ENCODE results near the gene CFAP410. TPM values are rescaled to one million over a fixed set of nuclear protein-coding genes. Genes with fewer than 3 reads are reported as not detected.

The CFAP410 gene
- total RNA-seq, 1 experiment from 2014 or later = 19.3 TPM

DNA sequence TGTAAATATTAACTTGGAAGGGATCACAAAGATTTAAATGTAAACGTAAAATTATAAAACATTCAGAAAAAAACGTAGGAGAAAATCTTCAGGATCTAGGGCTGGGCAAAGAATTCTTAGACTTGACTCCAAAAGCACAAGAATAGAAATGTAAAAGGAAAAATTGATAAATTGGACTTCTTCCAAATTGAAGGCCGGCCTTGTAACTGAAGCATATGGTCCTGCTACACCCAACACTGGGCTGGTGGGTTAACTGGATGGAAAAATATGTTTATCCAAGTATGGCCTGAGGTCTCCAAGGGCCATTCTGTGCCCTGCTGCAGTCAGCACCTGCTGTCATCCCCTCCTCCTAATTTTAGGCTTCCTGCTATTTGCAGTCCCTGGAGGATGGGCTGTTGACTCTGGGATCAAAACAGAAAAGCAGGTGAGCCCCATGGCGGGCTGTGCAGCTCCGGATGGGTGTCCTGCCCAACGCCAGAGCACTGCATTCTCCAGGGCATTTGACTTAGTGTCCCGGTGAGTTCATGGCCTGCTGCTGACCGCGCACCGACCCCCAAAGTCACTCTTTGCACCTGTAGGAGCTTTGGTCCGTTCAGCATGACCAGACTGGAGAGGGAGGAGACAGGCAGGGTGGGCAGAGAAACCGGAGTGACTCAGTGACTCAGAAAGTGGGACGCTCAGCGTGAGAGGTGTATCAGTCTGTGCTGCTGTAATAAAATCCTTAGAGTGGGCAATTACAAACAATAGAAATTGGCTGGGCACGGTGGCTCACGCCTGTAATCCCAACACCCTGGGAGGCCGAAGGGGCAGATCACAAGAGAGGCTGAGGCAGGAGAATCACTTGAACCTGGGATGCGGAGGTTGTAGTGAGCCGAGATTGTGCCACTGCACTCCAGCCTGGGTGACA lies 59.6 kb downstream of the CFAP410 start:
- H3K36me3 Mint-ChIP-seq = no peaks in the 10 kb centered on the region
- TF ChIP-seq ZNF396 (CRISPR knock-in tag; IDR thresholded peaks at IDR 0.05; ENCODE audit: borderline replicate concordance) (no peak), GABPB1 (CRISPR knock-in tag; IDR thresholded peaks at IDR 0.05) (no peak), ZNF232 (CRISPR knock-in tag; IDR thresholded peaks at IDR 0.05) (no peak), SOX15 (CRISPR knock-in tag; IDR thresholded peaks at IDR 0.05) (no peak), PRRX2 (CRISPR knock-in tag; IDR thresholded peaks at IDR 0.05) (no peak), ZNF138 (CRISPR knock-in tag; conservative IDR thresholded peaks at IDR 0.05) (no peak)
- TF ChIP-seq, protein P1, sequence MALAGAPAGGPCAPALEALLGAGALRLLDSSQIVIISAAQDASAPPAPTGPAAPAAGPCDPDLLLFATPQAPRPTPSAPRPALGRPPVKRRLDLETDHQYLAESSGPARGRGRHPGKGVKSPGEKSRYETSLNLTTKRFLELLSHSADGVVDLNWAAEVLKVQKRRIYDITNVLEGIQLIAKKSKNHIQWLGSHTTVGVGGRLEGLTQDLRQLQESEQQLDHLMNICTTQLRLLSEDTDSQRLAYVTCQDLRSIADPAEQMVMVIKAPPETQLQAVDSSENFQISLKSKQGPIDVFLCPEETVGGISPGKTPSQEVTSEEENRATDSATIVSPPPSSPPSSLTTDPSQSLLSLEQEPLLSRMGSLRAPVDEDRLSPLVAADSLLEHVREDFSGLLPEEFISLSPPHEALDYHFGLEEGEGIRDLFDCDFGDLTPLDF (CRISPR knock-in tag; IDR thresholded peaks at IDR 0.05) = no peak
- TF ChIP-seq, protein P2, sequence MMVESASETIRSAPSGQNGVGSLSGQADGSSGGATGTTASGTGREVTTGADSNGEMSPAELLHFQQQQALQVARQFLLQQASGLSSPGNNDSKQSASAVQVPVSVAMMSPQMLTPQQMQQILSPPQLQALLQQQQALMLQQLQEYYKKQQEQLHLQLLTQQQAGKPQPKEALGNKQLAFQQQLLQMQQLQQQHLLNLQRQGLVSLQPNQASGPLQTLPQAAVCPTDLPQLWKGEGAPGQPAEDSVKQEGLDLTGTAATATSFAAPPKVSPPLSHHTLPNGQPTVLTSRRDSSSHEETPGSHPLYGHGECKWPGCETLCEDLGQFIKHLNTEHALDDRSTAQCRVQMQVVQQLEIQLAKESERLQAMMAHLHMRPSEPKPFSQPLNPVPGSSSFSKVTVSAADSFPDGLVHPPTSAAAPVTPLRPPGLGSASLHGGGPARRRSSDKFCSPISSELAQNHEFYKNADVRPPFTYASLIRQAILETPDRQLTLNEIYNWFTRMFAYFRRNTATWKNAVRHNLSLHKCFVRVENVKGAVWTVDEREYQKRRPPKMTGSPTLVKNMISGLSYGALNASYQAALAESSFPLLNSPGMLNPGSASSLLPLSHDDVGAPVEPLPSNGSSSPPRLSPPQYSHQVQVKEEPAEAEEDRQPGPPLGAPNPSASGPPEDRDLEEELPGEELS (CRISPR knock-in tag; IDR thresholded peaks at IDR 0.05) = no peak
- TF ChIP-seq, protein P3, sequence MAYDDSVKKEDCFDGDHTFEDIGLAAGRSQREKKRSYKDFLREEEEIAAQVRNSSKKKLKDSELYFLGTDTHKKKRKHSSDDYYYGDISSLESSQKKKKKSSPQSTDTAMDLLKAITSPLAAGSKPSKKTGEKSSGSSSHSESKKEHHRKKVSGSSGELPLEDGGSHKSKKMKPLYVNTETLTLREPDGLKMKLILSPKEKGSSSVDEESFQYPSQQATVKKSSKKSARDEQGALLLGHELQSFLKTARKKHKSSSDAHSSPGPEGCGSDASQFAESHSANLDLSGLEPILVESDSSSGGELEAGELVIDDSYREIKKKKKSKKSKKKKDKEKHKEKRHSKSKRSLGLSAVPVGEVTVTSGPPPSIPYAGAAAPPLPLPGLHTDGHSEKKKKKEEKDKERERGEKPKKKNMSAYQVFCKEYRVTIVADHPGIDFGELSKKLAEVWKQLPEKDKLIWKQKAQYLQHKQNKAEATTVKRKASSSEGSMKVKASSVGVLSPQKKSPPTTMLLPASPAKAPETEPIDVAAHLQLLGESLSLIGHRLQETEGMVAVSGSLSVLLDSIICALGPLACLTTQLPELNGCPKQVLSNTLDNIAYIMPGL (CRISPR knock-in tag; IDR thresholded peaks at IDR 0.05) = no peak
- TF ChIP-seq, protein P4, sequence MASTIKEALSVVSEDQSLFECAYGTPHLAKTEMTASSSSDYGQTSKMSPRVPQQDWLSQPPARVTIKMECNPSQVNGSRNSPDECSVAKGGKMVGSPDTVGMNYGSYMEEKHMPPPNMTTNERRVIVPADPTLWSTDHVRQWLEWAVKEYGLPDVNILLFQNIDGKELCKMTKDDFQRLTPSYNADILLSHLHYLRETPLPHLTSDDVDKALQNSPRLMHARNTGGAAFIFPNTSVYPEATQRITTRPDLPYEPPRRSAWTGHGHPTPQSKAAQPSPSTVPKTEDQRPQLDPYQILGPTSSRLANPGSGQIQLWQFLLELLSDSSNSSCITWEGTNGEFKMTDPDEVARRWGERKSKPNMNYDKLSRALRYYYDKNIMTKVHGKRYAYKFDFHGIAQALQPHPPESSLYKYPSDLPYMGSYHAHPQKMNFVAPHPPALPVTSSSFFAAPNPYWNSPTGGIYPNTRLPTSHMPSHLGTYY (CRISPR knock-in tag; IDR thresholded peaks at IDR 0.05) = no peak
- TF ChIP-seq, protein P5, sequence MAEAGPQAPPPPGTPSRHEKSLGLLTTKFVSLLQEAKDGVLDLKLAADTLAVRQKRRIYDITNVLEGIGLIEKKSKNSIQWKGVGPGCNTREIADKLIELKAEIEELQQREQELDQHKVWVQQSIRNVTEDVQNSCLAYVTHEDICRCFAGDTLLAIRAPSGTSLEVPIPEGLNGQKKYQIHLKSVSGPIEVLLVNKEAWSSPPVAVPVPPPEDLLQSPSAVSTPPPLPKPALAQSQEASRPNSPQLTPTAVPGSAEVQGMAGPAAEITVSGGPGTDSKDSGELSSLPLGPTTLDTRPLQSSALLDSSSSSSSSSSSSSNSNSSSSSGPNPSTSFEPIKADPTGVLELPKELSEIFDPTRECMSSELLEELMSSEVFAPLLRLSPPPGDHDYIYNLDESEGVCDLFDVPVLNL (CRISPR knock-in tag; IDR thresholded peaks at IDR 0.05; ENCODE audit: borderline replicate concordance, low read depth) = no peak
- ChIA-PET POLR2A (no interaction called here), CTCF (interaction anchor here (1.0 kb wide), 1 partner anchor 17 kb away, joined by 3 read pairs; no protein-coding TSS in a partner anchor)
- peaks cover 13% of the 10 kb centered on the region for H3K27me3 Mint-ChIP-seq (ENCODE audit: low read depth)
- H3K9me3 Mint-ChIP-seq = no peaks in the 10 kb centered on the region
- no peak overlapping the region for H3K27ac Mint-ChIP-seq
- ATAC-seq (no peak), DNase-seq (ENCODE audit: low spot score) (no peak)
- H3K4me3 Mint-ChIP-seq = no peak overlapping the region
- H3K4me1 Mint-ChIP-seq = peaks cover 21% of the 10 kb centered on the region

Other genes starting within 250 kb of the CFAP410 start
- gene PWP2, start 232.0 kb downstream of the CFAP410 start, total RNA-seq (2021) = 30.6 to 41.6 TPM (median 36.3 TPM) in 3 replicates
- 29.5 to 39.0 TPM (median 32.9 TPM) in 3 replicates for gene GATD3, start 205.7 kb downstream of the CFAP410 start, total RNA-seq (2021)
- 5.8 to 9.0 TPM (median 5.9 TPM) in 3 replicates for gene ICOSLG, start 98.4 kb downstream of the CFAP410 start, total RNA-seq (2021)
- not detected in 3 replicates for gene DNMT3L, start 77.5 kb downstream of the CFAP410 start, total RNA-seq (2021)
- gene AIRE, start 53.5 kb downstream of the CFAP410 start, total RNA-seq (2021) = 0.05 to 0.09 TPM in 2 of 3 replicates, not detected in the other
- 134 to 151 TPM (median 143 TPM) in 3 replicates for gene PFKL, start 39.3 kb downstream of the CFAP410 start, total RNA-seq (2021)
- 0.64 to 1.4 TPM (median 0.92 TPM) in 3 replicates for gene TRPM2, start 14.2 kb upstream of the CFAP410 start, total RNA-seq (2021)
- gene LRRC3, start 116.1 kb upstream of the CFAP410 start, total RNA-seq (2021) = 4.4 to 5.7 TPM (median 4.7 TPM) in 3 replicates
- gene KRTAP10-1, start 200.8 kb upstream of the CFAP410 start, total RNA-seq (2021) = not detected in 3 replicates
- gene KRTAP10-2, start 212.1 kb upstream of the CFAP410 start, total RNA-seq (2021) = 0.16 TPM in 1 of 3 replicates, not detected in the others
- not detected in 3 replicates for gene KRTAP10-3, start 219.4 kb upstream of the CFAP410 start, total RNA-seq (2021)
- gene KRTAP10-4, start 234.3 kb upstream of the CFAP410 start, total RNA-seq (2021) = not detected in 3 replicates
- gene KRTAP10-5, start 241.2 kb upstream of the CFAP410 start, total RNA-seq (2021) = not detected in 3 replicates